DLD1 (cell line): Measurements from ENCODE around the gene PHF8.

Experiments
- in situ Hi-C: cut with HindIII; loops from 2 replicates; pipeline ENCODE4 v1.10.0; 2017; ENCODE audit warnings: low sequenced_read_pairs

The PHF8 gene

GRCh38 chrX:54024350-54024749 lies 19.9 kb downstream of the PHF8 start:
- in situ Hi-C loops, result no loop called here

- in situ Hi-C loops, result no loop called here
Observed at GRCh38 chrX:54012830-54013500, 31.3 kb downstream of the PHF8 start.

GRCh38 chrX:54007682-54008081 lies 36.6 kb downstream of the PHF8 start:
- in situ Hi-C loops, result no loop called here

GRCh38 chrX:53997724-53998123 lies 46.5 kb downstream of the PHF8 start:
- in situ Hi-C loops, result no loop called here

- in situ Hi-C loops, result no loop called here
Observed at GRCh38 chrX:53992589-53992988, 51.7 kb downstream of the PHF8 start.

GRCh38 chrX:53990171-53990570 lies 54.1 kb downstream of the PHF8 start:
- in situ Hi-C loops, result no loop called here

- in situ Hi-C loops, result no loop called here
Observed at GRCh38 chrX:53984895-53985294, 59.4 kb downstream of the PHF8 start.

- in situ Hi-C loops, result no loop called here
Observed at GRCh38 chrX:53974529-53974928, 69.7 kb downstream of the PHF8 start.

- in situ Hi-C loops, result no loop called here
Observed at GRCh38 chrX:53969540-53969939, 74.7 kb downstream of the PHF8 start.

- in situ Hi-C loops, result no loop called here
Observed at GRCh38 chrX:53950130-53950733, 94.0 kb downstream of the PHF8 start.

- in situ Hi-C loops, result no loop called here
Observed at GRCh38 chrX:53940180-53940579, 104.1 kb downstream of the PHF8 start.

- in situ Hi-C loops, result no loop called here
Observed at GRCh38 chrX:53939127-53939526, 105.1 kb downstream of the PHF8 start.

- in situ Hi-C loops, result no loop called here
Observed at GRCh38 chrX:53930515-53931380, 113.5 kb downstream of the PHF8 start.

- in situ Hi-C loops, result no loop called here
Observed at GRCh38 chrX:53926030-53926429, 118.2 kb downstream of the PHF8 start.

- in situ Hi-C loops, result no loop called here
Observed at GRCh38 chrX:53918702-53919101, 125.6 kb downstream of the PHF8 start.

GRCh38 chrX:53900623-53901022 lies 143.7 kb downstream of the PHF8 start:
- in situ Hi-C loops, result no loop called here

- in situ Hi-C loops, result no loop called here
Observed at GRCh38 chrX:53895270-53895669, 149.0 kb downstream of the PHF8 start.
